Activated T-helper 1 cell treated with anti-CD3 and anti-CD28 coated beads, Interleukin-12 subunit alpha, Interleukin-12 subunit beta, Interleukin-2, Interleukin-4 antibody, amounts not matched to agents 30 ng/mL and 10 ng/mL and 1 ng/mL, durations not matched to agents 14 hours and 24 hours and 36 hours (primary cell): ENCODE measurements around the gene DCN. TPM values are rescaled to one million over a fixed set of nuclear protein-coding genes. Genes with fewer than 3 reads are reported as not detected.

ENCODE experiments used
- DNase-seq: peaks from one replicate; pipeline ENCODE4 v3.0.0; 2021; ENCODE audit warnings: low spot score
- H3K27ac Mint-ChIP-seq: one replicate; pipeline ENCODE4 v1.8.0; 2021; ENCODE audit warnings: mild to moderate bottlenecking, mixed read lengths
- H3K27me3 Mint-ChIP-seq: one replicate; pipeline ENCODE4 v1.8.0; 2022; ENCODE audit warnings: mild to moderate bottlenecking, moderate library complexity, mixed read lengths; ENCODE audit not compliant: insufficient read depth
- H3K36me3 Mint-ChIP-seq: one replicate; pipeline ENCODE4 v1.8.0; 2021; ENCODE audit warnings: low read depth, mixed read lengths
- H3K4me1 Mint-ChIP-seq: one replicate; pipeline ENCODE4 v1.8.0; 2021; ENCODE audit warnings: low read depth, mixed read lengths
- H3K4me3 Mint-ChIP-seq: one replicate; pipeline ENCODE4 v1.8.0; 2021; ENCODE audit warnings: mild to moderate bottlenecking, moderate library complexity, mixed read lengths
- H3K9me3 Mint-ChIP-seq: one replicate; pipeline ENCODE4 v1.8.0; 2021; ENCODE audit warnings: mixed read lengths
- intact Hi-C: fragments of 100-400 bp; cut with micrococcal nuclease; formaldehyde crosslinking; loops from one replicate; pipeline ENCODE4 v1.15.1; 2024
- total RNA-seq: library from RNA; stranded (reverse); gene quantifications from 2 replicates; pipeline ENCODE4 v1.2.3, GENCODE V29; 2022

The DCN gene
- not detected in 2 replicates for total RNA-seq

- intact Hi-C loops, result no loop called here
Observed at GRCh38 chr12:91182636-91183455, at the start of gene DCN. Gene DCN (minus strand): TSS chr12:91182817. CDS start chr12:91178552, 4,265 bp downstream.

GRCh38 chr12:91230841-91231240, 48.2 kb upstream of the DCN start:
- H3K36me3 Mint-ChIP-seq, result no peaks in the 10 kb centered on the region
- H3K4me1 Mint-ChIP-seq, result no peaks in the 10 kb centered on the region
- H3K9me3 Mint-ChIP-seq, result no peaks in the 10 kb centered on the region
- DNase-seq, result no peak
- H3K4me3 Mint-ChIP-seq, result no peak overlapping the region
- peaks cover 3% of the 10 kb centered on the region for H3K27me3 Mint-ChIP-seq
- no peak overlapping the region for H3K27ac Mint-ChIP-seq
- intact Hi-C loops, result no loop called here

More at GRCh38 chr12:91182636-91183455, at the start of gene DCN:
- H3K27ac Mint-ChIP-seq, result no peak within 1 kb of the TSS
- no peaks in the 10 kb centered on the region for H3K27me3 Mint-ChIP-seq
- H3K4me1 Mint-ChIP-seq, result no peaks in the 10 kb centered on the region
- H3K9me3 Mint-ChIP-seq, result no peaks in the 10 kb centered on the region
- H3K4me3 Mint-ChIP-seq, result no peak within 1 kb of the TSS
- no peaks in the 10 kb centered on the region for H3K36me3 Mint-ChIP-seq
- DNase-seq, result no peak

- Mint-ChIP-seq H3K27me3 (peaks cover 3% of the 10 kb centered on the region), H3K9me3 (no peaks in the 10 kb centered on the region), H3K4me1 (no peaks in the 10 kb centered on the region), H3K36me3 (no peaks in the 10 kb centered on the region), H3K4me3 (no peak overlapping the region), H3K27ac (no peak overlapping the region)
- no peak for DNase-seq
- intact Hi-C loops, result no loop called here
Observed at GRCh38 chr12:91226951-91227350, 44.3 kb upstream of the DCN start.

- DNase-seq, result no peak
- no peak overlapping the region for H3K4me3 Mint-ChIP-seq
- peaks cover 3% of the 10 kb centered on the region for H3K27me3 Mint-ChIP-seq
- intact Hi-C loops, result no loop called here
- H3K9me3 Mint-ChIP-seq, result no peaks in the 10 kb centered on the region
- H3K27ac Mint-ChIP-seq, result no peak overlapping the region
- H3K36me3 Mint-ChIP-seq, result no peaks in the 10 kb centered on the region
- H3K4me1 Mint-ChIP-seq, result no peaks in the 10 kb centered on the region
Observed at GRCh38 chr12:91225316-91225715, 42.7 kb upstream of the DCN start.

GRCh38 chr12:91224401-91224800, 41.8 kb upstream of the DCN start:
- Mint-ChIP-seq H3K4me1 (no peaks in the 10 kb centered on the region), H3K4me3 (no peak overlapping the region), H3K27me3 (peaks cover 3% of the 10 kb centered on the region), H3K9me3 (no peaks in the 10 kb centered on the region), H3K27ac (no peak overlapping the region), H3K36me3 (no peaks in the 10 kb centered on the region)
- no peak for DNase-seq
- intact Hi-C loops, result no loop called here

GRCh38 chr12:91222746-91223145, 40.1 kb upstream of the DCN start:
- no peaks in the 10 kb centered on the region for H3K9me3 Mint-ChIP-seq
- H3K36me3 Mint-ChIP-seq, result no peaks in the 10 kb centered on the region
- peaks cover 3% of the 10 kb centered on the region for H3K27me3 Mint-ChIP-seq
- DNase-seq, result no peak
- H3K4me3 Mint-ChIP-seq, result no peak overlapping the region
- intact Hi-C loops, result no loop called here
- H3K27ac Mint-ChIP-seq, result no peak overlapping the region
- H3K4me1 Mint-ChIP-seq, result no peaks in the 10 kb centered on the region

GRCh38 chr12:91219919-91220318, 37.3 kb upstream of the DCN start:
- DNase-seq, result no peak
- Mint-ChIP-seq H3K4me1 (no peaks in the 10 kb centered on the region), H3K9me3 (no peaks in the 10 kb centered on the region), H3K4me3 (no peak overlapping the region), H3K27me3 (no peaks in the 10 kb centered on the region), H3K27ac (no peak overlapping the region), H3K36me3 (no peaks in the 10 kb centered on the region)
- intact Hi-C loops, result no loop called here

- no peak for DNase-seq
- H3K36me3 Mint-ChIP-seq, result no peaks in the 10 kb centered on the region
- H3K9me3 Mint-ChIP-seq, result no peaks in the 10 kb centered on the region
- no peaks in the 10 kb centered on the region for H3K4me1 Mint-ChIP-seq
- H3K27ac Mint-ChIP-seq, result no peak overlapping the region
- no peak overlapping the region for H3K4me3 Mint-ChIP-seq
- intact Hi-C loops, result no loop called here
- H3K27me3 Mint-ChIP-seq, result no peaks in the 10 kb centered on the region
Observed at GRCh38 chr12:91219511-91219910, 36.9 kb upstream of the DCN start.

- Mint-ChIP-seq H3K27me3 (no peaks in the 10 kb centered on the region), H3K27ac (no peak overlapping the region), H3K4me1 (no peaks in the 10 kb centered on the region), H3K9me3 (no peaks in the 10 kb centered on the region), H3K36me3 (no peaks in the 10 kb centered on the region), H3K4me3 (no peak overlapping the region)
- intact Hi-C loops, result no loop called here
- DNase-seq, result no peak
Observed at GRCh38 chr12:91216871-91217270, 34.3 kb upstream of the DCN start.

- DNase-seq, result no peak
- Mint-ChIP-seq H3K9me3 (no peaks in the 10 kb centered on the region), H3K27ac (no peak overlapping the region), H3K27me3 (no peaks in the 10 kb centered on the region), H3K4me3 (no peak overlapping the region), H3K4me1 (no peaks in the 10 kb centered on the region), H3K36me3 (no peaks in the 10 kb centered on the region)
- intact Hi-C loops, result no loop called here
Observed at GRCh38 chr12:91215940-91216454, 33.4 kb upstream of the DCN start.

GRCh38 chr12:91211866-91212265, 29.2 kb upstream of the DCN start:
- H3K4me3 Mint-ChIP-seq, result no peak overlapping the region
- no peak for DNase-seq
- no peaks in the 10 kb centered on the region for H3K4me1 Mint-ChIP-seq
- no peaks in the 10 kb centered on the region for H3K36me3 Mint-ChIP-seq
- H3K27ac Mint-ChIP-seq, result no peak overlapping the region
- H3K9me3 Mint-ChIP-seq, result no peaks in the 10 kb centered on the region
- no peaks in the 10 kb centered on the region for H3K27me3 Mint-ChIP-seq
- intact Hi-C loops, result no loop called here

- DNase-seq, result no peak
- Mint-ChIP-seq H3K4me3 (no peak overlapping the region), H3K36me3 (no peaks in the 10 kb centered on the region), H3K9me3 (no peaks in the 10 kb centered on the region), H3K27me3 (no peaks in the 10 kb centered on the region), H3K4me1 (no peaks in the 10 kb centered on the region), H3K27ac (no peak overlapping the region)
- intact Hi-C loops, result no loop called here
Observed at GRCh38 chr12:91210618-91211017, 28.0 kb upstream of the DCN start.

- H3K4me1 Mint-ChIP-seq, result no peaks in the 10 kb centered on the region
- intact Hi-C loops, result no loop called here
- H3K27me3 Mint-ChIP-seq, result no peaks in the 10 kb centered on the region
- no peak overlapping the region for H3K4me3 Mint-ChIP-seq
- no peaks in the 10 kb centered on the region for H3K36me3 Mint-ChIP-seq
- H3K9me3 Mint-ChIP-seq, result no peaks in the 10 kb centered on the region
- H3K27ac Mint-ChIP-seq, result no peak overlapping the region
- DNase-seq, result no peak
Observed at GRCh38 chr12:91210144-91210543, 27.5 kb upstream of the DCN start.
